HG03108 (cell line): ENCODE data around the gene XRCC1.

ENCODE experiments used
- ATAC-seq: cut with Tn5 transposase; IDR thresholded peaks from one replicate; pipeline ENCODE4 v1.9.1; 2021; ENCODE audit warnings: moderate library complexity; ENCODE audit not compliant: unreplicated experiment

Gene XRCC1

GRCh38 chr19:43498233-43498842 lies 77.0 kb downstream of the XRCC1 start:
- no peak for ATAC-seq

DNA sequence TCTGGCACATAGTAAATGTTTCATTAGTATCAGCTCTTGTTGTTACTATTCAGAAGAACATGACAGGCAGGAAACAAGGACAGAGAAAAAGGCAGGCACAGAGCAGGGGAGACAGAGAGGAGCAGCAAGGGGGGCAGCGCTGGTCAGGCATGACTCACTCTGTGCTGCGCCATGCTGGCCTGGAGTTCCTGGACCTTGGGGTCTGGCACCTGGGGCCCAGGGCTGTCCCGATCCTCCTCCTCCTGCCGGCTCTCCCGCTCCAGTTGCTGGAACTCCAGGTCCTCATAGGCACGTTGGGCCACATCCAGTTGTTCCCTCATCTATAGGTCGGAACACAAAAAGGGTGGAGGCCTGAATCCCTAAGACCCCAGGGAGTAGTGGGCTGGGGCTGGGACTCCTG lies 78.4 kb downstream of the XRCC1 start:
- no peak for ATAC-seq

DNA sequence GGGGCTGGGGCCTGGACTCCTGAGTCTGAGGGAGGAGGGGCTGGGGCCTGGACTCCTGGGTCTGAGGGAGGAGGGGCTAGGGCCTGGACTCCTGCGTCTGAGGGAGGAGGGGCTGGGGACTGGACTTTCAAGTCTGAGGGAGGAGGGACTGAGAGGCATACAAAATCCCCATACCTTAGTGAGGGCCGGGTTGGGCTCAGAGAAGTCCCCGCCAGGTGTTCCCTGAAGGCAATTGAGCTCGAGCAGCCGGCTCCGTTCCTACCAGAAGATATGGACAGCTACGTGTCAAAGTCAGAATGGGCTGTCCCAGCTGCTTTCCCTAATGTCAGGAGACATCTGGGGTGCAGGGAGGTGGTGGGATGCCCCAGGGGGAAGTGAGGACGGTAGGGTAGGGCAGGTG lies 80.2 kb downstream of the XRCC1 start:
- ATAC-seq = no peak
